GM19351 (cell line): ENCODE data around the gene ZNF714.
"Not testable (repeated sequence)": the region's sequence is repeated elsewhere in the genome, so short reads cannot be mapped to it uniquely, and the experiment has no call there.

Experiments used
- ATAC-seq: cut with Tn5 transposase; IDR thresholded peaks from one replicate; pipeline ENCODE4 v1.9.1; 2021; ENCODE audit warnings: mild to moderate bottlenecking, moderate library complexity; ENCODE audit not compliant: unreplicated experiment

The ZNF714 gene

GRCh38 chr19:21130097-21130775 is 48.2 kb downstream of the ZNF714 start:
- ATAC-seq: no peak

- ATAC-seq: no peak
Measured at GRCh38 chr19:21133633-21134032, 51.6 kb downstream of the ZNF714 start.

- ATAC-seq: no peak
Measured at GRCh38 chr19:21134934-21135366, 52.9 kb downstream of the ZNF714 start.

- no peak for ATAC-seq
Measured at GRCh38 chr19:21135433-21135832, 53.4 kb downstream of the ZNF714 start.

GRCh38 chr19:21138130-21138529 is 56.1 kb downstream of the ZNF714 start:
- no peak for ATAC-seq

GRCh38 chr19:21141006-21141405 is 59.0 kb downstream of the ZNF714 start:
- not testable (repeated sequence) for ATAC-seq

- ATAC-seq: peak; percentile 99
Measured at GRCh38 chr19:21141787-21142464, 59.9 kb downstream of the ZNF714 start, which contains the start of gene ZNF431. Gene ZNF431 (plus strand): TSS chr19:21142040. CDS start chr19:21142184, 144 bp downstream.

GRCh38 chr19:21143428-21143827 is 61.4 kb downstream of the ZNF714 start:
- ATAC-seq: no peak

GRCh38 chr19:21143854-21144253 is 61.9 kb downstream of the ZNF714 start:
- no peak for ATAC-seq

- ATAC-seq: no peak
Measured at GRCh38 chr19:21147540-21147939, 65.5 kb downstream of the ZNF714 start.

GRCh38 chr19:21148681-21149080 is 66.7 kb downstream of the ZNF714 start:
- ATAC-seq: no peak

- no peak for ATAC-seq
Measured at GRCh38 chr19:21149877-21150276, 67.9 kb downstream of the ZNF714 start.

GRCh38 chr19:21151460-21151859 is 69.5 kb downstream of the ZNF714 start:
- no peak for ATAC-seq

- ATAC-seq: no peak
Measured at GRCh38 chr19:21158523-21159135, 76.6 kb downstream of the ZNF714 start.

GRCh38 chr19:21164541-21164940 is 82.5 kb downstream of the ZNF714 start:
- no peak for ATAC-seq

- ATAC-seq: no peak
Measured at GRCh38 chr19:21166436-21166835, 84.4 kb downstream of the ZNF714 start.
